HepG2 (cell line): ENCODE results near the gene ZNF674. TPM values are rescaled to one million over a fixed set of nuclear protein-coding genes. Genes with fewer than 3 reads are reported as not detected.

Experiments used
- FOXK2 ChIP-seq: fragments of 450-650 bp; IDR thresholded peaks from 2 replicates; pipeline ENCODE4 v1.6.1; 2016
- GRHL1 ChIP-seq: sonication (generic); formaldehyde crosslinking; conservative IDR thresholded peaks from 2 replicates; pipeline ENCODE4 v1.8.0; 2022; ENCODE audit warnings: missing genetic modification reagents
- HOXA9 ChIP-seq: sonication (generic); formaldehyde crosslinking; IDR thresholded peaks from 2 replicates; pipeline ENCODE4 v1.8.1; 2022; ENCODE audit warnings: missing genetic modification reagents, mild to moderate bottlenecking, moderate library complexity, borderline replicate concordance
- KAT7 ChIP-seq: IDR thresholded peaks from 2 replicates; pipeline ENCODE4 v1.6.1; 2018; ENCODE audit warnings: borderline replicate concordance, missing compliant biosample characterization
- KIAA2018 ChIP-seq: sonication (generic); formaldehyde crosslinking; IDR thresholded peaks from 2 replicates; pipeline ENCODE4 v1.5.0; 2020; ENCODE audit warnings: mild to moderate bottlenecking, missing genetic modification reagents, borderline replicate concordance
- SAP130 ChIP-seq: IDR thresholded peaks from 2 replicates; pipeline ENCODE4 v1.6.1; 2016; ENCODE audit warnings: low read depth
- SP5 ChIP-seq: IDR thresholded peaks from 2 replicates; pipeline ENCODE4 v1.6.1; 2016; ENCODE audit warnings: low read depth, borderline replicate concordance
- TAF1 ChIP-seq: sonication (generic); formaldehyde crosslinking; IDR thresholded peaks from 2 replicates; pipeline ENCODE4 v1.4.0; 2020; ENCODE audit warnings: missing genetic modification reagents
- TFDP1 ChIP-seq: IDR thresholded peaks from 2 replicates; pipeline ENCODE4 v1.6.1; 2016; ENCODE audit warnings: missing compliant biosample characterization, missing genetic modification reagents, borderline replicate concordance
- ZFX ChIP-seq: sonication (generic); formaldehyde crosslinking; IDR thresholded peaks from 2 replicates; pipeline ENCODE4 v1.4.0; 2020; ENCODE audit warnings: mild to moderate bottlenecking, low read depth, missing genetic modification reagents, moderate library complexity
- ZMYM4 ChIP-seq: sonication (generic); formaldehyde crosslinking; IDR thresholded peaks from 2 replicates; pipeline ENCODE4 v1.8.1; 2023; ENCODE audit warnings: mild to moderate bottlenecking, missing genetic modification reagents
- ZNF546 ChIP-seq: sonication (generic); formaldehyde crosslinking; conservative IDR thresholded peaks from 2 replicates; pipeline ENCODE4 v1.8.1; 2023; ENCODE audit warnings: mild to moderate bottlenecking, missing genetic modification reagents
- ZNF572 ChIP-seq: sonication (generic); formaldehyde crosslinking; IDR thresholded peaks from 2 replicates; pipeline ENCODE4 v1.5.1; 2020; ENCODE audit warnings: mild to moderate bottlenecking, missing genetic modification reagents
- ZNF616 ChIP-seq: sonication (generic); formaldehyde crosslinking; IDR thresholded peaks from 2 replicates; pipeline ENCODE4 v1.5.0; 2020; ENCODE audit warnings: low read depth, mild to moderate bottlenecking, missing genetic modification reagents
- ZNF781 ChIP-seq: sonication (generic); formaldehyde crosslinking; IDR thresholded peaks from 2 replicates; pipeline ENCODE4 v1.5.1; 2020; ENCODE audit warnings: borderline replicate concordance, mild to moderate bottlenecking, missing genetic modification reagents; ENCODE audit errors: not compliant biosample characterization
- ZSCAN30 ChIP-seq: sonication (generic); formaldehyde crosslinking; IDR thresholded peaks from 2 replicates; pipeline ENCODE4 v1.5.0; 2020; ENCODE audit warnings: mild to moderate bottlenecking, missing genetic modification reagents
- polyA plus RNA-seq, 8 experiments: library from polyadenylated mRNA; depleted of rRNA in 3 of 8; stranded (reverse) in 7 of 8; unstranded in 1 of 8; fragments of >200 nt; fragmentation: Illumina TruSeq in 4 of 8; extraction: Trizol in 4 of 8; gene quantifications; 2 replicates each; pipeline versions ENCODE4 v1.2.1 to v1.2.3, GENCODE V29; 2011 to 2016; ENCODE audit warnings: low read depth in 4 of 8, missing spikeins in 1 of 8, mixed read lengths in 1 of 8; ENCODE audit not compliant: insufficient read depth in 1 of 8
- total RNA-seq, 5 experiments: library from RNA; depleted of rRNA; stranded (reverse); fragments of >200 nt; fragmentation: Illumina TruSeq; extraction: Trizol; gene quantifications; 2 replicates each; pipeline ENCODE4 v1.2.3, GENCODE V29; 2016; ENCODE audit warnings: low read depth in 1 of 5

ZNF674 gene
- total and polyA plus RNA-seq, 2 of the 13 experiments (the other 11 are each of a cell fraction or from before 2014, with no cell fraction given), result 2.9 to 3.5 TPM

- TF ChIP-seq KIAA2018 (CRISPR knock-in tag) (no peak), ZFX (peak; percentile 87), SAP130 (CRISPR knock-in tag) (peak; percentile 61), KAT7 (0 out of 2 replicates have a peak, but pooled peaks have one; percentile 39), ZNF546 (CRISPR knock-in tag) (0 out of 2 replicates have a peak, but pooled peaks have one; percentile 48), ZMYM4 (peak; percentile 82), ZNF781 (peak; percentile 80), ZSCAN30 (CRISPR knock-in tag) (no peak), ZNF572 (CRISPR knock-in tag) (no peak), ZNF616 (CRISPR knock-in tag) (no peak), TAF1 (CRISPR knock-in tag) (peak; percentile 65; the same call in 1 of the 2 replicates), HOXA9 (CRISPR knock-in tag) (0 out of 2 replicates have a peak, but pooled peaks have one; percentile 35), TFDP1 (CRISPR knock-in tag) (0 out of 2 replicates have a peak, but pooled peaks have one; percentile 33), SP5 (0 out of 2 replicates have a peak, but pooled peaks have one; percentile 31), GRHL1 (no peak), FOXK2 (peak; percentile 66; the same call in 1 of the 2 replicates)
These were observed at the start of gene ZNF674 (continued) for GRCh38 chrX:46545111-46546005.
